HS-27A (cell line): Measurements from ENCODE around the gene RHOBTB3.
"Not testable (repeated sequence)": the region's sequence is repeated elsewhere in the genome, so short reads cannot be mapped to it uniquely, and the experiment has no call there.

Source experiments
- DNase-seq: peaks from one replicate; pipeline ENCODE4 v3.0.0-alpha.2; 2012; ENCODE audit warnings: low read depth, missing footprints

The RHOBTB3 gene

GRCh38 chr5:95730730-95731570 lies at the start of gene RHOBTB3:
Gene RHOBTB3, plus strand, starts transcription at chr5:95731336. Its CDS starts 347 bp downstream, at chr5:95731683.
- peak; percentile 65 for DNase-seq

GRCh38 chr5:95682891-95683290 lies 48.2 kb upstream of the RHOBTB3 start, which contains the start of gene SPATA9:
Gene SPATA9, minus strand, starts transcription at chr5:95682991. Its CDS starts 137 bp downstream, at chr5:95682854.
- DNase-seq = no peak

GRCh38 chr5:95684361-95684760 lies 46.8 kb upstream of the RHOBTB3 start:
- DNase-seq = no peak

- no peak for DNase-seq
Observed at GRCh38 chr5:95686651-95687050, 44.5 kb upstream of the RHOBTB3 start.

- no peak for DNase-seq
Observed at GRCh38 chr5:95689680-95690079, 41.5 kb upstream of the RHOBTB3 start.

- DNase-seq = no peak
Observed at GRCh38 chr5:95690333-95690732, 40.8 kb upstream of the RHOBTB3 start.

GRCh38 chr5:95697781-95698681 lies 33.1 kb upstream of the RHOBTB3 start:
- DNase-seq = no peak

- no peak for DNase-seq
Observed at GRCh38 chr5:95699337-95699736, 31.8 kb upstream of the RHOBTB3 start.

- no peak for DNase-seq
Observed at GRCh38 chr5:95701074-95701473, 30.1 kb upstream of the RHOBTB3 start.

GRCh38 chr5:95704150-95704549 lies 27.0 kb upstream of the RHOBTB3 start:
- DNase-seq = no peak

GRCh38 chr5:95706196-95706595 lies 24.9 kb upstream of the RHOBTB3 start:
- DNase-seq = not testable (repeated sequence)

GRCh38 chr5:95707055-95707454 lies 24.1 kb upstream of the RHOBTB3 start:
- DNase-seq = no peak

GRCh38 chr5:95707534-95708188 lies 23.5 kb upstream of the RHOBTB3 start:
- not testable (repeated sequence) for DNase-seq

- DNase-seq = no peak
Observed at GRCh38 chr5:95708876-95709275, 22.3 kb upstream of the RHOBTB3 start.

GRCh38 chr5:95709967-95710650 lies 21.0 kb upstream of the RHOBTB3 start:
- no peak for DNase-seq

GRCh38 chr5:95710651-95711500 lies 20.3 kb upstream of the RHOBTB3 start:
- not testable (repeated sequence) for DNase-seq

- DNase-seq = no peak
Observed at GRCh38 chr5:95711501-95712346, 19.4 kb upstream of the RHOBTB3 start.

- DNase-seq = peak; percentile 65
Observed at GRCh38 chr5:95712347-95712958, 18.7 kb upstream of the RHOBTB3 start.

- not testable (repeated sequence) for DNase-seq
Observed at GRCh38 chr5:95713246-95713645, 17.9 kb upstream of the RHOBTB3 start.
